WTC11 (cell line): Measurements from ENCODE around the gene KLHL12. TPM values are rescaled to one million over a fixed set of nuclear protein-coding genes. Genes with fewer than 3 reads are reported as not detected.

ENCODE experiments used
- ATAC-seq: fragments of 200-7000 bp; cut with Tn5 transposase; 2 replicates; pipeline ENCODE4 v1.10.0; 2021; ENCODE audit warnings: mild to moderate bottlenecking, moderate library complexity
- CTCF ChIA-PET: fragments of 300-600 bp; sonication (Branson Sonifier 250); formaldehyde crosslinking; loops from one replicate; lab custom pipeline; 2021; ENCODE audit warnings: antibody characterized with exemption; lab: Charles Lee
- POLR2A ChIA-PET: fragments of 350-600 bp; sonication (Branson Sonifier 250); formaldehyde crosslinking; loops from one replicate; lab custom pipeline; 2021; ENCODE audit warnings: antibody characterized with exemption; lab: Charles Lee
- DNase-seq: peaks from one replicate; pipeline ENCODE4 v3.0.0; 2021; ENCODE audit warnings: low spot score
- H3K27ac Mint-ChIP-seq: 2 replicates; pipeline ENCODE4 v1.8.0; 2021; ENCODE audit warnings: mixed read lengths
- H3K27me3 Mint-ChIP-seq: 2 replicates; pipeline ENCODE4 v1.8.0; 2021; ENCODE audit warnings: low read depth, mild to moderate bottlenecking, moderate library complexity, mixed read lengths
- H3K36me3 Mint-ChIP-seq: 2 replicates; pipeline ENCODE4 v1.8.0; 2021; ENCODE audit warnings: mixed read lengths
- H3K4me1 Mint-ChIP-seq: 2 replicates; pipeline ENCODE4 v1.8.0; 2022; ENCODE audit warnings: mixed read lengths
- H3K4me3 Mint-ChIP-seq: 2 replicates; pipeline ENCODE4 v1.8.0; 2021; ENCODE audit warnings: mild to moderate bottlenecking, moderate library complexity, mixed read lengths
- H3K9me3 Mint-ChIP-seq: 2 replicates; pipeline ENCODE4 v1.8.0; 2021; ENCODE audit warnings: mixed read lengths
- CREM ChIP-seq: sonication (generic); formaldehyde crosslinking; IDR thresholded peaks from 2 replicates; pipeline ENCODE4 v1.8.1; 2022; ENCODE audit warnings: mild to moderate bottlenecking, missing genetic modification reagents, moderate library complexity
- EMX1 ChIP-seq: fragments of 250-450 bp; sonication (Bioruptor Pico); IDR thresholded peaks from 2 replicates; pipeline ENCODE4 v1.8.0; 2021; ENCODE audit warnings: mild to moderate bottlenecking
- FOXJ3 ChIP-seq: sonication (generic); formaldehyde crosslinking; IDR thresholded peaks from 2 replicates; pipeline ENCODE4 v1.9.0; 2021; ENCODE audit warnings: missing genetic modification reagents, mild to moderate bottlenecking, borderline replicate concordance
- FOXP1 ChIP-seq: sonication (generic); formaldehyde crosslinking; IDR thresholded peaks from 2 replicates; pipeline ENCODE4 v1.8.0; 2022; ENCODE audit warnings: missing genetic modification reagents, mild to moderate bottlenecking, moderate library complexity, borderline replicate concordance
- IRF1 ChIP-seq: sonication (generic); formaldehyde crosslinking; IDR thresholded peaks from 2 replicates; pipeline ENCODE4 v1.8.0; 2023; ENCODE audit warnings: missing genetic modification reagents
- IRF2 ChIP-seq: sonication (generic); formaldehyde crosslinking; IDR thresholded peaks from 2 replicates; pipeline ENCODE4 v1.8.0; 2022; ENCODE audit warnings: low read depth, missing genetic modification reagents, borderline replicate concordance
- NFATC4 ChIP-seq: fragments of 250-450 bp; sonication (Bioruptor Pico); IDR thresholded peaks from 2 replicates; pipeline ENCODE4 v1.9.0; 2021; ENCODE audit warnings: mild to moderate bottlenecking
- NFYB ChIP-seq: sonication (generic); formaldehyde crosslinking; conservative IDR thresholded peaks from 2 replicates; pipeline ENCODE4 v1.8.0; 2022; ENCODE audit warnings: low read depth, missing genetic modification reagents
- PRRX2 ChIP-seq: fragments of 250-450 bp; sonication (Bioruptor Pico); IDR thresholded peaks from 2 replicates; pipeline ENCODE4 v1.8.0; 2021; ENCODE audit warnings: mild to moderate bottlenecking
- TCF7 ChIP-seq: sonication (generic); formaldehyde crosslinking; IDR thresholded peaks from 2 replicates; pipeline ENCODE4 v1.8.0; 2022; ENCODE audit warnings: mild to moderate bottlenecking, low read depth, missing genetic modification reagents, moderate library complexity
- ZNF425 ChIP-seq: fragments of 250-450 bp; sonication (Bioruptor Pico); conservative IDR thresholded peaks from 2 replicates; pipeline ENCODE4 v1.9.0; 2021; ENCODE audit warnings: mild to moderate bottlenecking
- ZSCAN18 ChIP-seq: fragments of 250-450 bp; sonication (Bioruptor Pico); IDR thresholded peaks from 2 replicates; pipeline ENCODE4 v2.1.2; 2022; ENCODE audit warnings: mild to moderate bottlenecking, moderate library complexity
- total RNA-seq: library from RNA; stranded (reverse); gene quantifications from 3 replicates; pipeline ENCODE4 v1.2.3, GENCODE V29; 2021
- TF ChIP-seq, protein P1 (sequence below): sonication (generic); formaldehyde crosslinking; conservative IDR thresholded peaks from 2 replicates; pipeline ENCODE4 v1.8.1; 2023; ENCODE audit warnings: mild to moderate bottlenecking, low read depth, missing genetic modification reagents, moderate library complexity
- TF ChIP-seq, protein P2 (sequence below): fragments of 250-450 bp; sonication (Bioruptor Pico); IDR thresholded peaks from 2 replicates; pipeline ENCODE4 v1.8.0; 2021; ENCODE audit warnings: mild to moderate bottlenecking
- TF ChIP-seq, protein P3 (sequence below): sonication (generic); formaldehyde crosslinking; IDR thresholded peaks from 2 replicates; pipeline ENCODE4 v1.8.0; 2022; ENCODE audit warnings: mild to moderate bottlenecking, missing genetic modification reagents
- TF ChIP-seq, protein P4 (sequence below): sonication (generic); formaldehyde crosslinking; IDR thresholded peaks from 2 replicates; pipeline ENCODE4 v1.8.1; 2023; ENCODE audit warnings: mild to moderate bottlenecking, missing genetic modification reagents, borderline replicate concordance
- TF ChIP-seq, protein P5 (sequence below): sonication (generic); formaldehyde crosslinking; IDR thresholded peaks from 2 replicates; pipeline ENCODE4 v1.8.1; 2022; ENCODE audit warnings: missing genetic modification reagents, borderline replicate concordance

Gene KLHL12
- total RNA-seq, 1 experiment from 2014 or later = 29.6 TPM

DNA sequence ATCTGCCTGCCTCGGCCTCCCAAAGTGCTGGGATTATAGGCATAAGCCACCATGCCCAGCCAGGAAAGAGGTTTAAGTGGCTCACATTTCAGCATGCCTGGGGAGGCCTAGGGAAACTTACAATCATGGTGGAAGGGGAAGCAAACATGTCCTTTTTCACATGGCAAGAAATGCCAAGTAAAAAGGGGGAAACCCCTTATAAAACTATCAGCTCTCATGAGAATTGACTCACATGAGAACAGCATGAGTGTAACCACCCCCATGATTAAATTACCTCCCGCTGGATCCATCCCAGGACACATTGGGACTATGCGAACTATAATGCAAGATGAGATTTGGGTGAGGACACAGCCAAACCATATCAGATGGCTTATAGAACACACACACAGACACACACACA lies 8.8 kb upstream of the KLHL12 start:
- DNase-seq = no peak
- TF ChIP-seq TCF7 (CRISPR knock-in tag) = no peak
- no peaks in the 10 kb centered on the region for H3K4me1 Mint-ChIP-seq
- ChIA-PET CTCF (no interaction called here), POLR2A (no interaction called here)
- H3K27ac Mint-ChIP-seq = no peak overlapping the region
- no peak for ATAC-seq
- H3K4me3 Mint-ChIP-seq = no peak overlapping the region
- H3K36me3 Mint-ChIP-seq = peaks cover 3% of the 10 kb centered on the region
- H3K9me3 Mint-ChIP-seq = peaks cover 17% of the 10 kb centered on the region
- H3K27me3 Mint-ChIP-seq = peaks cover 16% of the 10 kb centered on the region

- no peaks in the 10 kb centered on the region for H3K36me3 Mint-ChIP-seq
- POLR2A ChIA-PET = no interaction called here
- DNase-seq (no peak), ATAC-seq (no peak)
- H3K9me3 Mint-ChIP-seq = peaks cover 17% of the 10 kb centered on the region
- H3K4me1 Mint-ChIP-seq = no peaks in the 10 kb centered on the region
- peaks cover 16% of the 10 kb centered on the region for H3K27me3 Mint-ChIP-seq
- CTCF ChIA-PET = no interaction called here
- no peak overlapping the region for H3K4me3 Mint-ChIP-seq
- H3K27ac Mint-ChIP-seq = no peak overlapping the region
- TF ChIP-seq ZNF425 (CRISPR knock-in tag) = no peak
- TF ChIP-seq ZSCAN18 = no peak
- no peak for TF ChIP-seq CREM (CRISPR knock-in tag)
- TF ChIP-seq, protein P1, sequence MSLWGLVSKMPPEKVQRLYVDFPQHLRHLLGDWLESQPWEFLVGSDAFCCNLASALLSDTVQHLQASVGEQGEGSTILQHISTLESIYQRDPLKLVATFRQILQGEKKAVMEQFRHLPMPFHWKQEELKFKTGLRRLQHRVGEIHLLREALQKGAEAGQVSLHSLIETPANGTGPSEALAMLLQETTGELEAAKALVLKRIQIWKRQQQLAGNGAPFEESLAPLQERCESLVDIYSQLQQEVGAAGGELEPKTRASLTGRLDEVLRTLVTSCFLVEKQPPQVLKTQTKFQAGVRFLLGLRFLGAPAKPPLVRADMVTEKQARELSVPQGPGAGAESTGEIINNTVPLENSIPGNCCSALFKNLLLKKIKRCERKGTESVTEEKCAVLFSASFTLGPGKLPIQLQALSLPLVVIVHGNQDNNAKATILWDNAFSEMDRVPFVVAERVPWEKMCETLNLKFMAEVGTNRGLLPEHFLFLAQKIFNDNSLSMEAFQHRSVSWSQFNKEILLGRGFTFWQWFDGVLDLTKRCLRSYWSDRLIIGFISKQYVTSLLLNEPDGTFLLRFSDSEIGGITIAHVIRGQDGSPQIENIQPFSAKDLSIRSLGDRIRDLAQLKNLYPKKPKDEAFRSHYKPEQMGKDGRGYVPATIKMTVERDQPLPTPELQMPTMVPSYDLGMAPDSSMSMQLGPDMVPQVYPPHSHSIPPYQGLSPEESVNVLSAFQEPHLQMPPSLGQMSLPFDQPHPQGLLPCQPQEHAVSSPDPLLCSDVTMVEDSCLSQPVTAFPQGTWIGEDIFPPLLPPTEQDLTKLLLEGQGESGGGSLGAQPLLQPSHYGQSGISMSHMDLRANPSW = no peak
- TF ChIP-seq, protein P2, sequence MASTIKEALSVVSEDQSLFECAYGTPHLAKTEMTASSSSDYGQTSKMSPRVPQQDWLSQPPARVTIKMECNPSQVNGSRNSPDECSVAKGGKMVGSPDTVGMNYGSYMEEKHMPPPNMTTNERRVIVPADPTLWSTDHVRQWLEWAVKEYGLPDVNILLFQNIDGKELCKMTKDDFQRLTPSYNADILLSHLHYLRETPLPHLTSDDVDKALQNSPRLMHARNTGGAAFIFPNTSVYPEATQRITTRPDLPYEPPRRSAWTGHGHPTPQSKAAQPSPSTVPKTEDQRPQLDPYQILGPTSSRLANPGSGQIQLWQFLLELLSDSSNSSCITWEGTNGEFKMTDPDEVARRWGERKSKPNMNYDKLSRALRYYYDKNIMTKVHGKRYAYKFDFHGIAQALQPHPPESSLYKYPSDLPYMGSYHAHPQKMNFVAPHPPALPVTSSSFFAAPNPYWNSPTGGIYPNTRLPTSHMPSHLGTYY (CRISPR knock-in tag) = no peak
- TF ChIP-seq EMX1 (CRISPR knock-in tag) = no peak
- TF ChIP-seq FOXJ3 (CRISPR knock-in tag) = no peak
- no peak for TF ChIP-seq PRRX2
- TF ChIP-seq IRF2 (CRISPR knock-in tag) = no peak
- TF ChIP-seq, protein P3, sequence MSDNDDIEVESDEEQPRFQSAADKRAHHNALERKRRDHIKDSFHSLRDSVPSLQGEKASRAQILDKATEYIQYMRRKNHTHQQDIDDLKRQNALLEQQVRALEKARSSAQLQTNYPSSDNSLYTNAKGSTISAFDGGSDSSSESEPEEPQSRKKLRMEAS (CRISPR knock-in tag) = no peak
- TF ChIP-seq TCF7 (CRISPR knock-in tag) = no peak
- no peak for TF ChIP-seq IRF1
- no peak for TF ChIP-seq FOXP1
- TF ChIP-seq NFATC4 (CRISPR knock-in tag) = no peak
- TF ChIP-seq, protein P4, sequence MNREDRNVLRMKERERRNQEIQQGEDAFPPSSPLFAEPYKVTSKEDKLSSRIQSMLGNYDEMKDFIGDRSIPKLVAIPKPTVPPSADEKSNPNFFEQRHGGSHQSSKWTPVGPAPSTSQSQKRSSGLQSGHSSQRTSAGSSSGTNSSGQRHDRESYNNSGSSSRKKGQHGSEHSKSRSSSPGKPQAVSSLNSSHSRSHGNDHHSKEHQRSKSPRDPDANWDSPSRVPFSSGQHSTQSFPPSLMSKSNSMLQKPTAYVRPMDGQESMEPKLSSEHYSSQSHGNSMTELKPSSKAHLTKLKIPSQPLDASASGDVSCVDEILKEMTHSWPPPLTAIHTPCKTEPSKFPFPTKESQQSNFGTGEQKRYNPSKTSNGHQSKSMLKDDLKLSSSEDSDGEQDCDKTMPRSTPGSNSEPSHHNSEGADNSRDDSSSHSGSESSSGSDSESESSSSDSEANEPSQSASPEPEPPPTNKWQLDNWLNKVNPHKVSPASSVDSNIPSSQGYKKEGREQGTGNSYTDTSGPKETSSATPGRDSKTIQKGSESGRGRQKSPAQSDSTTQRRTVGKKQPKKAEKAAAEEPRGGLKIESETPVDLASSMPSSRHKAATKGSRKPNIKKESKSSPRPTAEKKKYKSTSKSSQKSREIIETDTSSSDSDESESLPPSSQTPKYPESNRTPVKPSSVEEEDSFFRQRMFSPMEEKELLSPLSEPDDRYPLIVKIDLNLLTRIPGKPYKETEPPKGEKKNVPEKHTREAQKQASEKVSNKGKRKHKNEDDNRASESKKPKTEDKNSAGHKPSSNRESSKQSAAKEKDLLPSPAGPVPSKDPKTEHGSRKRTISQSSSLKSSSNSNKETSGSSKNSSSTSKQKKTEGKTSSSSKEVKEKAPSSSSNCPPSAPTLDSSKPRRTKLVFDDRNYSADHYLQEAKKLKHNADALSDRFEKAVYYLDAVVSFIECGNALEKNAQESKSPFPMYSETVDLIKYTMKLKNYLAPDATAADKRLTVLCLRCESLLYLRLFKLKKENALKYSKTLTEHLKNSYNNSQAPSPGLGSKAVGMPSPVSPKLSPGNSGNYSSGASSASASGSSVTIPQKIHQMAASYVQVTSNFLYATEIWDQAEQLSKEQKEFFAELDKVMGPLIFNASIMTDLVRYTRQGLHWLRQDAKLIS = no peak
- TF ChIP-seq NFYB (CRISPR knock-in tag) = no peak
- TF ChIP-seq, protein P5, sequence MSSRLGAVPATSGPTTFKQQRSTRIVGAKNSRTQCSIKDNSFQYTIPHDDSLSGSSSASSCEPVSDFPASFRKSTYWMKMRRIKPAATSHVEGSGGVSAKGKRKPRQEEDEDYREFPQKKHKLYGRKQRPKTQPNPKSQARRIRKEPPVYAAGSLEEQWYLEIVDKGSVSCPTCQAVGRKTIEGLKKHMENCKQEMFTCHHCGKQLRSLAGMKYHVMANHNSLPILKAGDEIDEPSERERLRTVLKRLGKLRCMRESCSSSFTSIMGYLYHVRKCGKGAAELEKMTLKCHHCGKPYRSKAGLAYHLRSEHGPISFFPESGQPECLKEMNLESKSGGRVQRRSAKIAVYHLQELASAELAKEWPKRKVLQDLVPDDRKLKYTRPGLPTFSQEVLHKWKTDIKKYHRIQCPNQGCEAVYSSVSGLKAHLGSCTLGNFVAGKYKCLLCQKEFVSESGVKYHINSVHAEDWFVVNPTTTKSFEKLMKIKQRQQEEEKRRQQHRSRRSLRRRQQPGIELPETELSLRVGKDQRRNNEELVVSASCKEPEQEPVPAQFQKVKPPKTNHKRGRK = no peak
Observed at GRCh38 chr1:202934755-202935154, 7.7 kb upstream of the KLHL12 start.
